ENCODE measurements around the gene MOB4. TPM values are rescaled to one million over a fixed set of nuclear protein-coding genes. Genes with fewer than 3 reads are reported as not detected.
A peak's percentile ranks its signal among the peaks of the same experiment; 100 is the strongest.

The MOB4 gene
- total RNA-seq, 4 donors from 2014 or later, result 29.3 to 41.3 (median 38.2) TPM

GRCh38 chr2:197497326-197497725 lies 18.5 kb upstream of the MOB4 start:
- peaks cover 4 to 60% of the 10 kb centered on the region in 2 donors for H3K36me3 ChIP-seq
- peak overlapping the region in 3 of 4 donors; percentile 96 to 98 (median 96) for H3K27ac ChIP-seq
- DNase-seq, result no peak
- no peaks in the 10 kb centered on the region for H3K27me3 ChIP-seq
- H3K9me3 ChIP-seq, result no peaks in the 10 kb centered on the region
- no peak overlapping the region for H3K4me3 ChIP-seq
- no peak for TF ChIP-seq POLR2A (IDR thresholded peaks at IDR 0.05)
- TF ChIP-seq, protein P1, sequence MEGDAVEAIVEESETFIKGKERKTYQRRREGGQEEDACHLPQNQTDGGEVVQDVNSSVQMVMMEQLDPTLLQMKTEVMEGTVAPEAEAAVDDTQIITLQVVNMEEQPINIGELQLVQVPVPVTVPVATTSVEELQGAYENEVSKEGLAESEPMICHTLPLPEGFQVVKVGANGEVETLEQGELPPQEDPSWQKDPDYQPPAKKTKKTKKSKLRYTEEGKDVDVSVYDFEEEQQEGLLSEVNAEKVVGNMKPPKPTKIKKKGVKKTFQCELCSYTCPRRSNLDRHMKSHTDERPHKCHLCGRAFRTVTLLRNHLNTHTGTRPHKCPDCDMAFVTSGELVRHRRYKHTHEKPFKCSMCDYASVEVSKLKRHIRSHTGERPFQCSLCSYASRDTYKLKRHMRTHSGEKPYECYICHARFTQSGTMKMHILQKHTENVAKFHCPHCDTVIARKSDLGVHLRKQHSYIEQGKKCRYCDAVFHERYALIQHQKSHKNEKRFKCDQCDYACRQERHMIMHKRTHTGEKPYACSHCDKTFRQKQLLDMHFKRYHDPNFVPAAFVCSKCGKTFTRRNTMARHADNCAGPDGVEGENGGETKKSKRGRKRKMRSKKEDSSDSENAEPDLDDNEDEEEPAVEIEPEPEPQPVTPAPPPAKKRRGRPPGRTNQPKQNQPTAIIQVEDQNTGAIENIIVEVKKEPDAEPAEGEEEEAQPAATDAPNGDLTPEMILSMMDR (IDR thresholded peaks at IDR 0.05 in 4 of 5, conservative IDR thresholded peaks at IDR 0.05 in 1 of 5), result no peak
- intact Hi-C loops (cut with DNase I; ENCODE audit: low total_unique reads) (no loop called here), in situ Hi-C loops (cut with MboI; ENCODE audit: low sequenced_read_pairs in 4 of 4) (no loop called here)
- H3K4me1 ChIP-seq, result peaks cover 37% of the 10 kb centered on the region in 2 donors
- no peak for ATAC-seq

DNA sequence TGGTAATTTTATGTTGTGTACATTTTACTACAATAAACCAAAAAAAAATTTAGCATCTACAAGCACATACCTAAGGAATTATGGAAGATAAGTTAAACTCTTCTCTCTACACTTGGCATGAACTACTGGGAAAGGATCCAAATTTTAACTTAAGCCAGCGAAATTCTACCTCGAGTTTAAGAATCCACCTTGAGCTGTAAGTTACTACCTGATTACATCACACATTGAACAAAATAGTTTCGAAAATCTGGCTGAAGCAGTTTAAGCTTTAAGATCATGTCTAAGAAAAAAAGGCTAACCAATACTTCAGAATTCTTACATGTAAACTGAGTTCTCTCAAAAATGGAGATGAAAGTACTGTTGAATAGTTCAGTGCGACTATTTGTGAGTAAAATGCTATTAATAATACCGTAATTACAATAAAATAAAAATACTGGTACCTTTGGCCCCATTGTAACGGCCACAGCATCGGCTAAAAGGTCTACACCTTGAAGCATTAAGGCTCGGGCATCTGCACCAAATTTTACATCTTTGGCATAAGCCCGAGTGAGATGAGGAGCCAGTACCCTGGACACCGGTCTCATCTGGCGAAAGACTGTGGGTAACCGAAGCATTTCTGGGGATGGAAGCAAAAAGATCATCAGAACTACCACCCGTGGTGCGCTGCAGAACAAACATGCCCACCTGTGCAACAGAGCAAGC lies 17.5 kb upstream of the MOB4 start:
- H3K4me1 ChIP-seq, result peaks cover 38 to 45% of the 10 kb centered on the region in 2 donors
- TF ChIP-seq, protein P1 (IDR thresholded peaks at IDR 0.05 in 4 of 5, conservative IDR thresholded peaks at IDR 0.05 in 1 of 5), result no peak
- no peak for TF ChIP-seq POLR2A (IDR thresholded peaks at IDR 0.05)
- no peaks in the 10 kb centered on the region for H3K27me3 ChIP-seq
- intact Hi-C loops (cut with DNase I; ENCODE audit: low total_unique reads) (no loop called here), in situ Hi-C loops (cut with MboI; ENCODE audit: low sequenced_read_pairs in 4 of 4) (no loop called here)
- peaks cover 4 to 50% of the 10 kb centered on the region in 2 donors for H3K36me3 ChIP-seq
- H3K27ac ChIP-seq, result peak overlapping the region; percentile 96 to 98 (median 97)
- peak overlapping the region; percentile 81 to 89 (median 84) for H3K4me3 ChIP-seq
- DNase-seq (no peak), ATAC-seq (no peak)
- no peaks in the 10 kb centered on the region for H3K9me3 ChIP-seq

GRCh38 chr2:197498937-197499593 lies 16.8 kb upstream of the MOB4 start:
- peak overlapping the region; percentile 81 to 89 (median 84) for H3K4me3 ChIP-seq
- TF ChIP-seq POLR2A (IDR thresholded peaks at IDR 0.05), result peak in 1 of 2 donors; percentile 41
- TF ChIP-seq, protein P1 (IDR thresholded peaks at IDR 0.05 in 4 of 5, conservative IDR thresholded peaks at IDR 0.05 in 1 of 5), result no peak
- no peaks in the 10 kb centered on the region for H3K9me3 ChIP-seq
- ATAC-seq (peak; percentile 26 to 28), DNase-seq (peak; percentile 44 to 65)
- in situ Hi-C loops (cut with MboI; ENCODE audit: low sequenced_read_pairs in 4 of 4) (no loop called here), intact Hi-C loops (cut with DNase I; ENCODE audit: low total_unique reads) (loop anchor here (1.0 kb wide), 1 partner anchor 64 kb away; the partner anchor contains the start of gene SF3B1)
- H3K36me3 ChIP-seq, result peaks cover 3 to 49% of the 10 kb centered on the region in 2 donors
- peaks cover 38 to 45% of the 10 kb centered on the region in 2 donors for H3K4me1 ChIP-seq
- no peaks in the 10 kb centered on the region for H3K27me3 ChIP-seq
- H3K27ac ChIP-seq, result peak overlapping the region; percentile 96 to 98 (median 97)

GRCh38 chr2:197499594-197500502 lies 16.0 kb upstream of the MOB4 start, which contains the start of the genes HSPD1 and HSPE1:
TSS of gene HSPD1 (minus strand) at chr2:197499840. CDS start at chr2:197498848, 992 bp downstream.
TSS of gene HSPE1 (plus strand) at chr2:197500379. CDS start at chr2:197500437, 58 bp downstream.
- DNase-seq, result peak; percentile 96
- TF ChIP-seq POLR2A (IDR thresholded peaks at IDR 0.05), result peak; percentile 95
- TF ChIP-seq, protein P1 (IDR thresholded peaks at IDR 0.05 in 4 of 5, conservative IDR thresholded peaks at IDR 0.05 in 1 of 5), result peak in 3 of 5 experiments; percentile 25 to 44 (median 26)
- H3K9me3 ChIP-seq, result no peaks in the 10 kb centered on the region
- H3K4me1 ChIP-seq, result peaks cover 38 to 45% of the 10 kb centered on the region in 2 donors
- H3K36me3 ChIP-seq, result peaks cover 0 to 49% of the 10 kb centered on the region in 2 donors
- intact Hi-C loops (cut with DNase I; ENCODE audit: low total_unique reads) (loop anchor here (1.0 kb wide), 4 partner anchors 15 to 205 kb away; partner anchors contain the start of genes COQ10B, MARS2 and SF3B1), in situ Hi-C loops (cut with MboI; ENCODE audit: low sequenced_read_pairs in 4 of 4) (loop anchor here in 1 of 4 donors (10.0 kb wide), 1 partner anchor 45 kb away; the partner anchor contains the start of gene COQ10B)
- H3K27me3 ChIP-seq, result no peaks in the 10 kb centered on the region
- ATAC-seq, result peak; percentile 86 to 91
- H3K27ac ChIP-seq, result peak within 1 kb of the TSS; percentile 96 to 98 (median 97)
- H3K4me3 ChIP-seq, result peak within 1 kb of the TSS; percentile 81 to 89 (median 84)

Data from gastrocnemius medialis (tissue), 4 donors.